ENCODE results near the gene ULK4. TPM values are rescaled to one million over a fixed set of nuclear protein-coding genes. Genes with fewer than 3 reads are reported as not detected.

The ULK4 gene
- polyA plus RNA-seq, 1 of the 3 experiments (the other 2 are of a cell fraction): 6.2 TPM

DNA sequence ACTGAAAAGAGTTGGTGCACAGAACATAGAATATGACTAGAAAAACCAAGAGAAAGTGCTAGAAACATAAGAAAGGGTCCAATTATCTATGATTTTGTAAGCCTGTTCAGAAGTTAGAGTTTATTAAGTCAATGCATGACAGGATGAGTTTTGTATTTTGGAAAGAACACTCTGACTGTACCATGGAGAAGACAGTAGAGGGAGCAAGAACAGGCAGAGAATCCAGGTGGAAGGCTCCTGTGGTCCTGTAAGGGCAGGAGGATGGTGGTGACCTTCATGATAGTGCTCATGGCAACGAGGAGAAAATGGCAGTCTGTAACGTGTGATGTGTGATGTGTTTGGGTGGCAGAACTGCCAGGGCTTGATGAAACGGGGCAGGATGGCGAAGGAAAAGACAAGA lies 513.5 kb downstream of the ULK4 start:
- ChIA-PET POLR2A (no interaction called here), CTCF (no interaction called here)
- H4K20me1 ChIP-seq (ENCODE audit: insufficient read depth): no peaks in the 10 kb centered on the region
- H3K79me2 ChIP-seq (ENCODE audit: insufficient read depth): no peaks in the 10 kb centered on the region
- no peaks in the 10 kb centered on the region for H3K9me2 ChIP-seq
- H3K36me3 ChIP-seq (replicated peaks in 1 of 2; ENCODE audit: control insufficient read depth in 1 of 2, insufficient read depth in 2 of 2, low read length in 1 of 2): no peaks in the 10 kb centered on the region
- TF ChIP-seq, protein P1, sequence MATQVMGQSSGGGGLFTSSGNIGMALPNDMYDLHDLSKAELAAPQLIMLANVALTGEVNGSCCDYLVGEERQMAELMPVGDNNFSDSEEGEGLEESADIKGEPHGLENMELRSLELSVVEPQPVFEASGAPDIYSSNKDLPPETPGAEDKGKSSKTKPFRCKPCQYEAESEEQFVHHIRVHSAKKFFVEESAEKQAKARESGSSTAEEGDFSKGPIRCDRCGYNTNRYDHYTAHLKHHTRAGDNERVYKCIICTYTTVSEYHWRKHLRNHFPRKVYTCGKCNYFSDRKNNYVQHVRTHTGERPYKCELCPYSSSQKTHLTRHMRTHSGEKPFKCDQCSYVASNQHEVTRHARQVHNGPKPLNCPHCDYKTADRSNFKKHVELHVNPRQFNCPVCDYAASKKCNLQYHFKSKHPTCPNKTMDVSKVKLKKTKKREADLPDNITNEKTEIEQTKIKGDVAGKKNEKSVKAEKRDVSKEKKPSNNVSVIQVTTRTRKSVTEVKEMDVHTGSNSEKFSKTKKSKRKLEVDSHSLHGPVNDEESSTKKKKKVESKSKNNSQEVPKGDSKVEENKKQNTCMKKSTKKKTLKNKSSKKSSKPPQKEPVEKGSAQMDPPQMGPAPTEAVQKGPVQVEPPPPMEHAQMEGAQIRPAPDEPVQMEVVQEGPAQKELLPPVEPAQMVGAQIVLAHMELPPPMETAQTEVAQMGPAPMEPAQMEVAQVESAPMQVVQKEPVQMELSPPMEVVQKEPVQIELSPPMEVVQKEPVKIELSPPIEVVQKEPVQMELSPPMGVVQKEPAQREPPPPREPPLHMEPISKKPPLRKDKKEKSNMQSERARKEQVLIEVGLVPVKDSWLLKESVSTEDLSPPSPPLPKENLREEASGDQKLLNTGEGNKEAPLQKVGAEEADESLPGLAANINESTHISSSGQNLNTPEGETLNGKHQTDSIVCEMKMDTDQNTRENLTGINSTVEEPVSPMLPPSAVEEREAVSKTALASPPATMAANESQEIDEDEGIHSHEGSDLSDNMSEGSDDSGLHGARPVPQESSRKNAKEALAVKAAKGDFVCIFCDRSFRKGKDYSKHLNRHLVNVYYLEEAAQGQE (IDR thresholded peaks at IDR 0.05; ENCODE audit: low read depth, low read length): no peak
- TF ChIP-seq CHD2 (IDR thresholded peaks at IDR 0.05; ENCODE audit: low read length, partially characterized antibody) (no peak), EP300 (IDR thresholded peaks at IDR 0.05; ENCODE audit: borderline replicate concordance in 1 of 2, low read depth in 1 of 2, low read length in 1 of 2) (no peak), MEF2A (IDR thresholded peaks at IDR 0.05; ENCODE audit: borderline replicate concordance, low read depth) (no peak), NRF1 (IDR thresholded peaks at IDR 0.05; ENCODE audit: low read depth, low read length) (no peak), SMC3 (IDR thresholded peaks at IDR 0.05; ENCODE audit: low read depth, low read length) (no peak), GABPA (IDR thresholded peaks at IDR 0.05; ENCODE audit: low read depth) (no peak), JUND (IDR thresholded peaks at IDR 0.05) (no peak), RFX5 (IDR thresholded peaks at IDR 0.05; ENCODE audit: low read length) (no peak), RCOR1 (IDR thresholded peaks at IDR 0.05; ENCODE audit: low read length) (no peak), YY1 (IDR thresholded peaks at IDR 0.05; ENCODE audit: low read depth) (no peak), TEAD4 (IDR thresholded peaks at IDR 0.05; ENCODE audit: borderline replicate concordance, insufficient read depth) (no peak), TAF1 (IDR thresholded peaks at IDR 0.05; ENCODE audit: borderline replicate concordance, low read depth, low read length) (no peak), FOXM1 (IDR thresholded peaks at IDR 0.05; ENCODE audit: low read depth) (no peak), FOXJ3 (CRISPR knock-in tag; IDR thresholded peaks at IDR 0.05) (no peak), FOSL2 (IDR thresholded peaks at IDR 0.05; ENCODE audit: borderline replicate concordance, low read depth) (no peak), SIN3A (IDR thresholded peaks at IDR 0.05; ENCODE audit: borderline replicate concordance, low read depth, low read length) (no peak), RXRA (IDR thresholded peaks at IDR 0.05; ENCODE audit: borderline replicate concordance, low read depth) (no peak)
- TF ChIP-seq, protein P2, sequence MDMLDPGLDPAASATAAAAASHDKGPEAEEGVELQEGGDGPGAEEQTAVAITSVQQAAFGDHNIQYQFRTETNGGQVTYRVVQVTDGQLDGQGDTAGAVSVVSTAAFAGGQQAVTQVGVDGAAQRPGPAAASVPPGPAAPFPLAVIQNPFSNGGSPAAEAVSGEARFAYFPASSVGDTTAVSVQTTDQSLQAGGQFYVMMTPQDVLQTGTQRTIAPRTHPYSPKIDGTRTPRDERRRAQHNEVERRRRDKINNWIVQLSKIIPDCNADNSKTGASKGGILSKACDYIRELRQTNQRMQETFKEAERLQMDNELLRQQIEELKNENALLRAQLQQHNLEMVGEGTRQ (IDR thresholded peaks at IDR 0.05; ENCODE audit: borderline replicate concordance, low read depth, low read length): no peak
- TF ChIP-seq, protein P3, sequence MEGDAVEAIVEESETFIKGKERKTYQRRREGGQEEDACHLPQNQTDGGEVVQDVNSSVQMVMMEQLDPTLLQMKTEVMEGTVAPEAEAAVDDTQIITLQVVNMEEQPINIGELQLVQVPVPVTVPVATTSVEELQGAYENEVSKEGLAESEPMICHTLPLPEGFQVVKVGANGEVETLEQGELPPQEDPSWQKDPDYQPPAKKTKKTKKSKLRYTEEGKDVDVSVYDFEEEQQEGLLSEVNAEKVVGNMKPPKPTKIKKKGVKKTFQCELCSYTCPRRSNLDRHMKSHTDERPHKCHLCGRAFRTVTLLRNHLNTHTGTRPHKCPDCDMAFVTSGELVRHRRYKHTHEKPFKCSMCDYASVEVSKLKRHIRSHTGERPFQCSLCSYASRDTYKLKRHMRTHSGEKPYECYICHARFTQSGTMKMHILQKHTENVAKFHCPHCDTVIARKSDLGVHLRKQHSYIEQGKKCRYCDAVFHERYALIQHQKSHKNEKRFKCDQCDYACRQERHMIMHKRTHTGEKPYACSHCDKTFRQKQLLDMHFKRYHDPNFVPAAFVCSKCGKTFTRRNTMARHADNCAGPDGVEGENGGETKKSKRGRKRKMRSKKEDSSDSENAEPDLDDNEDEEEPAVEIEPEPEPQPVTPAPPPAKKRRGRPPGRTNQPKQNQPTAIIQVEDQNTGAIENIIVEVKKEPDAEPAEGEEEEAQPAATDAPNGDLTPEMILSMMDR (IDR thresholded peaks at IDR 0.05): no peak
- no peaks in the 10 kb centered on the region for H3K9me3 ChIP-seq
- no peak overlapping the region for H3K9ac ChIP-seq
- H3K4me3 ChIP-seq (ENCODE audit: low read depth in 2 of 2, low read length in 1 of 2): no peak overlapping the region
- H3K4me2 ChIP-seq: no peak overlapping the region
- no peaks in the 10 kb centered on the region for H3K27me3 ChIP-seq (ENCODE audit: insufficient read depth)
- no peaks in the 10 kb centered on the region for H3K4me1 ChIP-seq (ENCODE audit: control insufficient read depth in 1 of 2, insufficient read depth in 2 of 2, low read depth in 1 of 2, low read length in 1 of 2)
- H3F3A ChIP-seq (replicated peaks; ENCODE audit: insufficient read depth): no peaks in the 10 kb centered on the region
- H2AFZ ChIP-seq (ENCODE audit: low read depth): no peak overlapping the region
- DNase-seq: no peak
- H3K27ac ChIP-seq (ENCODE audit: low read depth in 2 of 2, low read length in 1 of 2): no peak overlapping the region
- WGBS (ENCODE audit: low lambda C conversion rate): 67% methylated on average over 4 of the region's 4 CpGs
